ENCODE measurements around the gene DPP10. TPM values are rescaled to one million over a fixed set of nuclear protein-coding genes. Genes with fewer than 3 reads are reported as not detected.

Gene DPP10
- total RNA-seq, 1 experiment from 2014 or later: not detected

- H3K27me3 ChIP-seq (ENCODE audit: control insufficient read depth, insufficient read depth, low read length): no peaks in the 10 kb centered on the region
- in situ Hi-C loops (cut with HindIII; ENCODE audit: low pct_unique_long_range_greater_than_20kb, low sequenced_read_pairs) (no loop called here), intact Hi-C loops (cut with micrococcal nuclease; ENCODE audit: unreplicated experiment) (no loop called here)
- no peaks in the 10 kb centered on the region for H3K4me1 ChIP-seq (ENCODE audit: control insufficient read depth, insufficient read depth, low read length)
- H3K9me3 ChIP-seq (ENCODE audit: control insufficient read depth, insufficient read depth, low read depth, low read length): no peaks in the 10 kb centered on the region
- H3K27ac ChIP-seq (ENCODE audit: low read length): no peak overlapping the region
- no peaks in the 10 kb centered on the region for H3K36me3 ChIP-seq (ENCODE audit: control insufficient read depth, insufficient read depth, low read length)
- ATAC-seq: no peak
- CTCF ChIA-PET: no interaction called here
- POLR2A ChIA-PET: no interaction called here
- no peak for TF ChIP-seq CTCF (IDR thresholded peaks at IDR 0.05)
- no peak for TF ChIP-seq SIN3A (IDR thresholded peaks at IDR 0.05; ENCODE audit: borderline replicate concordance, insufficient read depth, low read depth, low read length)
- TF ChIP-seq TCF7L2 (IDR thresholded peaks at IDR 0.05; ENCODE audit: low read depth, low read length): no peak
- TF ChIP-seq, protein P1, sequence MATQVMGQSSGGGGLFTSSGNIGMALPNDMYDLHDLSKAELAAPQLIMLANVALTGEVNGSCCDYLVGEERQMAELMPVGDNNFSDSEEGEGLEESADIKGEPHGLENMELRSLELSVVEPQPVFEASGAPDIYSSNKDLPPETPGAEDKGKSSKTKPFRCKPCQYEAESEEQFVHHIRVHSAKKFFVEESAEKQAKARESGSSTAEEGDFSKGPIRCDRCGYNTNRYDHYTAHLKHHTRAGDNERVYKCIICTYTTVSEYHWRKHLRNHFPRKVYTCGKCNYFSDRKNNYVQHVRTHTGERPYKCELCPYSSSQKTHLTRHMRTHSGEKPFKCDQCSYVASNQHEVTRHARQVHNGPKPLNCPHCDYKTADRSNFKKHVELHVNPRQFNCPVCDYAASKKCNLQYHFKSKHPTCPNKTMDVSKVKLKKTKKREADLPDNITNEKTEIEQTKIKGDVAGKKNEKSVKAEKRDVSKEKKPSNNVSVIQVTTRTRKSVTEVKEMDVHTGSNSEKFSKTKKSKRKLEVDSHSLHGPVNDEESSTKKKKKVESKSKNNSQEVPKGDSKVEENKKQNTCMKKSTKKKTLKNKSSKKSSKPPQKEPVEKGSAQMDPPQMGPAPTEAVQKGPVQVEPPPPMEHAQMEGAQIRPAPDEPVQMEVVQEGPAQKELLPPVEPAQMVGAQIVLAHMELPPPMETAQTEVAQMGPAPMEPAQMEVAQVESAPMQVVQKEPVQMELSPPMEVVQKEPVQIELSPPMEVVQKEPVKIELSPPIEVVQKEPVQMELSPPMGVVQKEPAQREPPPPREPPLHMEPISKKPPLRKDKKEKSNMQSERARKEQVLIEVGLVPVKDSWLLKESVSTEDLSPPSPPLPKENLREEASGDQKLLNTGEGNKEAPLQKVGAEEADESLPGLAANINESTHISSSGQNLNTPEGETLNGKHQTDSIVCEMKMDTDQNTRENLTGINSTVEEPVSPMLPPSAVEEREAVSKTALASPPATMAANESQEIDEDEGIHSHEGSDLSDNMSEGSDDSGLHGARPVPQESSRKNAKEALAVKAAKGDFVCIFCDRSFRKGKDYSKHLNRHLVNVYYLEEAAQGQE (IDR thresholded peaks at IDR 0.05; ENCODE audit: insufficient read depth in 1 of 2, low read depth in 2 of 2, low read length in 1 of 2): no peak
- no peak for TF ChIP-seq POLR2AphosphoS5 (IDR thresholded peaks at IDR 0.05; ENCODE audit: low read depth, low read length)
- no TSS peak for BruUV-seq (replicated peaks)
- no peak for DNase-seq (ENCODE audit: low read depth, low spot score)
- no peak overlapping the region for H3K4me3 ChIP-seq (ENCODE audit: low read depth in 2 of 2, low read length in 2 of 2)
These were observed 1241.9 kb downstream of the DPP10 start for GRCh38 chr2:115684345-115684744.

- Histone ChIP-seq H3K27me3 (ENCODE audit: control insufficient read depth, insufficient read depth, low read length) (no peaks in the 10 kb centered on the region), H3K4me3 (ENCODE audit: low read depth in 2 of 2, low read length in 2 of 2) (no peak overlapping the region), H3K9me3 (ENCODE audit: control insufficient read depth, insufficient read depth, low read depth, low read length) (no peaks in the 10 kb centered on the region), H3K36me3 (ENCODE audit: control insufficient read depth, insufficient read depth, low read length) (no peaks in the 10 kb centered on the region), H3K4me1 (ENCODE audit: control insufficient read depth, insufficient read depth, low read length) (no peaks in the 10 kb centered on the region), H3K27ac (ENCODE audit: low read length) (no peak overlapping the region)
- BruUV-seq (replicated peaks): no TSS peak
- ChIA-PET POLR2A (no interaction called here), CTCF (no interaction called here)
- intact Hi-C loops (cut with micrococcal nuclease; ENCODE audit: unreplicated experiment): no loop called here
- DNase-seq (ENCODE audit: low read depth, low spot score): no peak
- TF ChIP-seq TCF7L2 (IDR thresholded peaks at IDR 0.05; ENCODE audit: low read depth, low read length) (no peak), POLR2AphosphoS5 (IDR thresholded peaks at IDR 0.05; ENCODE audit: low read depth, low read length) (no peak), CTCF (IDR thresholded peaks at IDR 0.05) (no peak), SIN3A (IDR thresholded peaks at IDR 0.05; ENCODE audit: borderline replicate concordance, insufficient read depth, low read depth, low read length) (no peak)
- TF ChIP-seq, protein P1 (IDR thresholded peaks at IDR 0.05; ENCODE audit: insufficient read depth in 1 of 2, low read depth in 2 of 2, low read length in 1 of 2): no peak
- no peak for ATAC-seq
- in situ Hi-C loops (cut with HindIII; ENCODE audit: low pct_unique_long_range_greater_than_20kb, low sequenced_read_pairs): no loop called here
These were observed 1249.0 kb downstream of the DPP10 start for GRCh38 chr2:115691409-115691808.
